ENCODE results near the gene MYBPC2. TPM values are rescaled to one million over a fixed set of nuclear protein-coding genes. Genes with fewer than 3 reads are reported as not detected.

MYBPC2 gene
- total RNA-seq, 4 donors from 2014 or later: 0.05 to 1.3 (median 0.15) TPM; not detected in 1

DNA sequence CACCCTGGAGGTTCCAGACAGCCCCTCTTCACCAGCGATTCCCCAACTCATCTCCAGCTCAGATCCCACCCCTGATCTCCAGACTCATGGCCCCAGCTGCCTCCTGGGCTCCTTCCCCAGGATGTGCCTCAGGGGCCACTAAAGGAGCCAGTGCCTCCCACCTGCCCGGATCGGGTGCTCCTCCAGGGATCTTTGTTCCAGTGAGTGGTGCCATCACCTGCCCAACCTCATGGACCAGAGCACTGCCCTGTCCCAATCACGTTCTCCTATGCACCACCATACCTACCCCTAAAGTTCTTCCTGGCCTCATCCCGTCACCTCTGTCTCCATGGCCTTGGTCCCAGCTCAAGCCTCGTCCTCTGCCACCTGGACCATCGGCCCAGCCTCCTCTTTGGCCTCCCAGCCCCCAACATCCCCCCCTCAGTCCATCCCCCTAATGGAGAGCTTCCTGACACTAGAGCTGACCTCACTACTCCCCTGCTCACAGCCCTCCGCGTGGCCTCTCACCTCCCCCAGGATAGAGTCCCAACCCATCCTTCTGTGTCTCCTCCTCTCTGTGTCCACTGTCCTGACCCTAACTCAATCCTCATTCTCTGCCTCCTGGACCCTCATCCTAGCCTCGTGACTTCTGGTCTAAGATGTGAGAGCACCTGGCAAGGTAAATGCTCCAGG, 52.7 kb downstream of the MYBPC2 start:
- intact Hi-C loops (cut with DNase I; ENCODE audit: low total_unique reads): no loop called here
- TF ChIP-seq POLR2A (IDR thresholded peaks at IDR 0.05): no peak
- TF ChIP-seq, protein P1, sequence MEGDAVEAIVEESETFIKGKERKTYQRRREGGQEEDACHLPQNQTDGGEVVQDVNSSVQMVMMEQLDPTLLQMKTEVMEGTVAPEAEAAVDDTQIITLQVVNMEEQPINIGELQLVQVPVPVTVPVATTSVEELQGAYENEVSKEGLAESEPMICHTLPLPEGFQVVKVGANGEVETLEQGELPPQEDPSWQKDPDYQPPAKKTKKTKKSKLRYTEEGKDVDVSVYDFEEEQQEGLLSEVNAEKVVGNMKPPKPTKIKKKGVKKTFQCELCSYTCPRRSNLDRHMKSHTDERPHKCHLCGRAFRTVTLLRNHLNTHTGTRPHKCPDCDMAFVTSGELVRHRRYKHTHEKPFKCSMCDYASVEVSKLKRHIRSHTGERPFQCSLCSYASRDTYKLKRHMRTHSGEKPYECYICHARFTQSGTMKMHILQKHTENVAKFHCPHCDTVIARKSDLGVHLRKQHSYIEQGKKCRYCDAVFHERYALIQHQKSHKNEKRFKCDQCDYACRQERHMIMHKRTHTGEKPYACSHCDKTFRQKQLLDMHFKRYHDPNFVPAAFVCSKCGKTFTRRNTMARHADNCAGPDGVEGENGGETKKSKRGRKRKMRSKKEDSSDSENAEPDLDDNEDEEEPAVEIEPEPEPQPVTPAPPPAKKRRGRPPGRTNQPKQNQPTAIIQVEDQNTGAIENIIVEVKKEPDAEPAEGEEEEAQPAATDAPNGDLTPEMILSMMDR (IDR thresholded peaks at IDR 0.05): no peak
- no peak for DNase-seq (ENCODE audit: low spot score in 2 of 2)
- WGBS, 2 donors: 86 to 87% methylated on average over 10 of the region's 10 CpGs
- no peak overlapping the region for H3K4me3 ChIP-seq (ENCODE audit: low read depth, poor library complexity, severe bottlenecking)

DNA sequence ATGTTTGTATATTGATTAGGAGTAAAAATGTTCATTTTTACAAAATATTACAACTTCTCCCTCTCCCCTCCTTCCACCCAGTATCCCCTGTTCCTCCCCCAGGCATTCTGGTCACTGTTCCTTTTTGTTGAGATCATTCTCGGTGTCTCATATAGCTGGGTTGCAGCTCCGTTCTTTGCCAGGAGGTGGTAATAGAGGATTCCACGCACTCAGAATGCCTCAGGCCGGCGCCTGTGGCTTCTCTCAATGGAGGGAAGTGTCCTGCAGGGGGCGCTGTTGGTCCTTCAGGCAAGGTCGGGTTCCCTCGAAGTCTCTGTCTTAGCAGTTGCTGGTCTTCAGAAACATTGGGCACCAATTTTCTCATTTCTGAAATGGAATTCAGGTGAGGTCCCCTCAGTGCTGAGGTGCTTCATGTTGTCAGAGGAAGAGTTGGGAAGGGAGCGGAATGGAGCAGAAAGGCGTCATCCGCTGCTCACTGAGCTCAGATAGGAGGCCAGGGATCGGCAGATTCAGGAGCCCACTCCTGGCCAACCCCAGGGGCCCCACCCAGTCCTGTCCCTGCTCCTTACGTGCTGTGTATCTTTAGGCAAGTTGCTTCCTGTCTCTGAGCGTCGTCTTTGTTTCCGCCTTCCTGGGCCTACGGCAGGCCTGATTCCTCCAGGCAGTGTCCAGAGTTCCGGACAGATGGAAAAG, 54.3 kb downstream of the MYBPC2 start:
- DNase-seq (ENCODE audit: low spot score in 2 of 2): no peak
- TF ChIP-seq, protein P1 (IDR thresholded peaks at IDR 0.05): no peak
- TF ChIP-seq POLR2A (IDR thresholded peaks at IDR 0.05): no peak
- WGBS, 2 donors: 69 to 70% methylated on average over 18 of the region's 18 CpGs
- intact Hi-C loops (cut with DNase I; ENCODE audit: low total_unique reads): no loop called here
- no peak overlapping the region for H3K4me3 ChIP-seq (ENCODE audit: low read depth, poor library complexity, severe bottlenecking)

GRCh38 chr19:50488389-50489194, 55.9 kb downstream of the MYBPC2 start:
- intact Hi-C loops (cut with DNase I; ENCODE audit: low total_unique reads): no loop called here
- DNase-seq (ENCODE audit: low spot score in 2 of 2): no peak
- WGBS, 2 donors: 27 to 30% methylated on average over 13 of the region's 13 CpGs
- no peak overlapping the region for H3K4me3 ChIP-seq (ENCODE audit: low read depth, poor library complexity, severe bottlenecking)
- TF ChIP-seq, protein P1 (IDR thresholded peaks at IDR 0.05): no peak
- no peak for TF ChIP-seq POLR2A (IDR thresholded peaks at IDR 0.05)

DNA sequence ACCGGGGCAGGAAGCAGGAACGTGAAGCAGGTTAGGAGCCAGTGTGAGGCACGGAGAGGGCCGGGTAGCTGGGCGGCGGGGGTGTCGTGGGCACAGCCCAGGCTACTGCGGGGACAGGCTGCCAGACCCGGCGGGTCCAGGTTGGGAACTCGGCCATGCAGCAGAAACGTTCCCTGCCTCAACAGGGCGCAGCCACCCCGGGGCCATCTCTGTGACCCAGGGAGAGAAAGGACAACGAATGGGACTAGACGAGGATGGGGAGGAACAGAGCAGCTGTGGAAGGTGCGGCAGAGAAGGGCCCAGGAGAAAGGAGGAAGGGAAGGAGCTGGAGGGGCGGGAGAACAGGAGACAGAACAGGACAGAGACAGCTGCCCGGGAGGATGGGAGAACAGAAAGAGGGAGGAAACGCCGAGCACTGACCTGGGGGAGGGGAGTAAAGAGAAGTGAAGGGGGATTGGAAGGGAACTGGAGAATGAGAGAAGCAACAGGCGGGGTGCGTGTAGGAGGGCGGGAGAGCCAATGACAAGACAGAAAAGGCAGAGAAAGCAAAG, 56.8 kb downstream of the MYBPC2 start:
- 42 to 44% methylated on average over 24 of the region's 24 CpGs for WGBS, 2 donors
- intact Hi-C loops (cut with DNase I; ENCODE audit: low total_unique reads): no loop called here
- no peak overlapping the region for H3K4me3 ChIP-seq (ENCODE audit: low read depth, poor library complexity, severe bottlenecking)
- DNase-seq (ENCODE audit: low spot score in 2 of 2): no peak
- TF ChIP-seq, protein P1 (IDR thresholded peaks at IDR 0.05): no peak
- no peak for TF ChIP-seq POLR2A (IDR thresholded peaks at IDR 0.05)

DNA sequence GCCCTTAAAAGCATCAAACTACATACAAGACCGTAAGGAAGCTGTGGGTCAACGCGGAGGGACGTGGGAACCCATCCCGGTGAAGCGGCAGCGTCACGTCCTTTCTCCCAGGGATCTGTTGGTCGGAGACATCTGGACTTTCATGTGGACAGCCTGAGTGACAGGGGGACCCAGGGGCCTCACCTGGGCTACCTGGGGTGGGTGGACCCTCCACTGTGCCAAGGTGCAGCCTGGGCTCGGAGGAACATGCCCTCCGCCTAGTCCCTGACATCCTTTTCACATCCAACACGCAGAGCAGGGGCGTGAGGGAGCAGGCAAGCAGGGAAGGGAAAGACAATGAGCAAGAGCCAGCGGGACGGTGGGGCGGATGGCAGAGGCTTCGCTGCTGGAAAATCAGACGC, 57.7 kb downstream of the MYBPC2 start:
- WGBS, 2 donors: 93 to 95% methylated on average over 17 to 18 of the region's 18 CpGs
- H3K4me3 ChIP-seq (ENCODE audit: low read depth, poor library complexity, severe bottlenecking): no peak overlapping the region
- DNase-seq (ENCODE audit: low spot score in 2 of 2): no peak
- TF ChIP-seq, protein P1 (IDR thresholded peaks at IDR 0.05): no peak
- TF ChIP-seq POLR2A (IDR thresholded peaks at IDR 0.05): no peak
- intact Hi-C loops (cut with DNase I; ENCODE audit: low total_unique reads): no loop called here

Data from lower leg skin (tissue), 4 donors.